ENCODE results near the gene TELO2.

The TELO2 gene

GRCh38 chr16:1556254-1556653, 63.1 kb downstream of the TELO2 start:
- DNase-seq (ENCODE audit: low read depth): no peak

DNA sequence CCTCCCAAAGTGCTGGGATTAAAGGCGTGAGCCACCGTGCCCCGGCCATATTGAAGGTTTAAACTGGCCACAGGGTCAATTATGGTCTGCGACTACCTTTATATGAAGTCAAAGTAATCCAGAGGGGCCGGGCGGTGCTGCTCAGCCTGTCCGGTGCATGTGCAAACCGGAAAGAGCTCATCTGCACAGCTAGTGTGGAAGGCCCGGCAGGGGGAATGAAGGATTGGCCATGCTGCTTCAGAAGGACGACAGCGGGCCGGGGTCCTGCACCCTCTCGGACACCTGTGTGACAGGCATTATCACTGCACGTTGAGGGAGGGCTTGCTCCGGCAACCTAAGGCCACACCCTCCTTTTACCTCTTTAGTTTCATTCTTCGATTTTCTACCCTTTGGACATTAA, 63.9 kb downstream of the TELO2 start:
- DNase-seq (ENCODE audit: low read depth): no peak

DNA sequence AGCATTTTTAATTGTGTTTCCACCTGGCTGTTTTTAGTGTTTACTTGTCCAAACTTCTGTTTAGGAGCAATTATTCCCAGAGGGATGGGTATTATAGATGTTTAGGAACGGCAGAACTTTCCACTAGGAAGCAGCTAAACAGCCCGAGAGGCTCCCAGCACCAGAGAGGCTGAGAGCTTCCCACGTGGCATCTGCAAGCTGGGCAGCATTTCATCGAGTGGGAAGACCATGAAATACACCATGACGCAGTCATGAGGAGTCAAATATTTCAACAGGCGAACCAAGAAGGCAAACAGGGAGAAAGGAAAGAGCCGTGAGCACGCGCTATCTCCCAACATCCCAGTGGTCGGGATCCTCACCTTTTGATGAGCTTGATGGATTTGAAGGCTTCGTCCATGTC, 64.4 kb downstream of the TELO2 start:
- DNase-seq (ENCODE audit: low read depth): no peak

- DNase-seq (ENCODE audit: low read depth): no peak
Observed at GRCh38 chr16:1559446-1559975, 66.4 kb downstream of the TELO2 start.
